GM21786 (cell line): ENCODE measurements around the gene CATSPER4.
A peak's percentile ranks its signal among the peaks of the same experiment; 100 is the strongest.

Experiments used
- ATAC-seq: cut with Tn5 transposase; IDR thresholded peaks from one replicate; pipeline ENCODE4 v1.9.1; 2021; ENCODE audit not compliant: unreplicated experiment

The CATSPER4 gene

GRCh38 chr1:26164036-26164860 is 26.2 kb upstream of the CATSPER4 start:
- no peak for ATAC-seq

- ATAC-seq, result no peak
These were observed 25.2 kb upstream of the CATSPER4 start for GRCh38 chr1:26164861-26165842.

- no peak for ATAC-seq
These were observed 23.6 kb upstream of the CATSPER4 start for GRCh38 chr1:26166719-26167281.

- ATAC-seq, result no peak
These were observed 21.8 kb upstream of the CATSPER4 start, which contains the start of gene C1orf232 for GRCh38 chr1:26168410-26169197. C1orf232 (minus strand) TSS chr1:26168963; CDS start chr1:26168499, 464 bp downstream.

GRCh38 chr1:26169198-26169554 is 21.2 kb upstream of the CATSPER4 start:
- no peak for ATAC-seq

- ATAC-seq, result peak; percentile 89
These were observed 20.5 kb upstream of the CATSPER4 start, which contains the start of gene ZNF593 for GRCh38 chr1:26169669-26170471. ZNF593 (plus strand) TSS chr1:26169908; CDS start chr1:26169984, 76 bp downstream.

GRCh38 chr1:26170472-26170821 is 20.0 kb upstream of the CATSPER4 start:
- no peak for ATAC-seq

GRCh38 chr1:26171084-26172072 is 19.0 kb upstream of the CATSPER4 start, which contains the start of gene ZNF593OS:
ZNF593OS (minus strand) TSS chr1:26171832; CDS start chr1:26171661, 171 bp downstream.
- ATAC-seq, result no peak

- no peak for ATAC-seq
These were observed 15.1 kb upstream of the CATSPER4 start for GRCh38 chr1:26175346-26175745.

GRCh38 chr1:26177182-26177684 is 13.2 kb upstream of the CATSPER4 start, which contains the start of gene CNKSR1:
CNKSR1 (plus strand) TSS chr1:26177491; CDS start chr1:26177548, 57 bp downstream.
- ATAC-seq, result no peak

- no peak for ATAC-seq
These were observed 10.3 kb upstream of the CATSPER4 start for GRCh38 chr1:26180010-26180506.

- no peak for ATAC-seq
These were observed 8.6 kb upstream of the CATSPER4 start for GRCh38 chr1:26181586-26182382.

- no peak for ATAC-seq
These were observed 8.1 kb upstream of the CATSPER4 start for GRCh38 chr1:26182383-26182696.

GRCh38 chr1:26184086-26184485 is 6.3 kb upstream of the CATSPER4 start:
- ATAC-seq, result no peak

- ATAC-seq, result no peak
These were observed 5.5 kb upstream of the CATSPER4 start for GRCh38 chr1:26184883-26185282.

GRCh38 chr1:26187882-26188281 is 2.5 kb upstream of the CATSPER4 start:
- no peak for ATAC-seq

GRCh38 chr1:26188477-26188876 is 1.9 kb upstream of the CATSPER4 start:
- no peak for ATAC-seq
